ENCODE measurements around the gene ZNF227.

DNA sequence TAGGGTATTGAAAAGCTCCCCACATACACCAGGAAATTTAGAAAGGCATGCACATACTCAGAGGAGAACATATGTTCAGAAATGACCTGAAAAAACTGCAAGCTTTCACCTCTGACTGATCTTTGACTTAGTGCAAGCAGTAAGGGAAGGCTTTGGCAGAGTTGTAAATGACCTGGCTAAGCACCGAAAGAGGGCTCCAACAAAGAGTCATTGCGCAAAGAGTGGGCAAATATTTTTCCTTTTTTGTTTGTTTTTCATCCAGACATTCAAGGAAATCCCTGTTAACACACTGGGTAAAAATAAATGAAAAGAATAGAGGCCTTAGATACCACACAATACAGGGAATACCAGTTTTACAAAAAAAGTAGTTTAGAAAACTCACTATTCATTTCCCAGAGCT lies 42.2 kb downstream of the ZNF227 start:
- TF ChIP-seq, protein P1, sequence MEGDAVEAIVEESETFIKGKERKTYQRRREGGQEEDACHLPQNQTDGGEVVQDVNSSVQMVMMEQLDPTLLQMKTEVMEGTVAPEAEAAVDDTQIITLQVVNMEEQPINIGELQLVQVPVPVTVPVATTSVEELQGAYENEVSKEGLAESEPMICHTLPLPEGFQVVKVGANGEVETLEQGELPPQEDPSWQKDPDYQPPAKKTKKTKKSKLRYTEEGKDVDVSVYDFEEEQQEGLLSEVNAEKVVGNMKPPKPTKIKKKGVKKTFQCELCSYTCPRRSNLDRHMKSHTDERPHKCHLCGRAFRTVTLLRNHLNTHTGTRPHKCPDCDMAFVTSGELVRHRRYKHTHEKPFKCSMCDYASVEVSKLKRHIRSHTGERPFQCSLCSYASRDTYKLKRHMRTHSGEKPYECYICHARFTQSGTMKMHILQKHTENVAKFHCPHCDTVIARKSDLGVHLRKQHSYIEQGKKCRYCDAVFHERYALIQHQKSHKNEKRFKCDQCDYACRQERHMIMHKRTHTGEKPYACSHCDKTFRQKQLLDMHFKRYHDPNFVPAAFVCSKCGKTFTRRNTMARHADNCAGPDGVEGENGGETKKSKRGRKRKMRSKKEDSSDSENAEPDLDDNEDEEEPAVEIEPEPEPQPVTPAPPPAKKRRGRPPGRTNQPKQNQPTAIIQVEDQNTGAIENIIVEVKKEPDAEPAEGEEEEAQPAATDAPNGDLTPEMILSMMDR (IDR thresholded peaks at IDR 0.05; ENCODE audit: low read depth, low read length), result no peak
- TF ChIP-seq EZH2phosphoT487 (IDR thresholded peaks at IDR 0.05; ENCODE audit: low read depth), result no peak
